Fibroblast of the aortic adventitia (primary cell): ENCODE data around the gene MYMX. TPM values are rescaled to one million over a fixed set of nuclear protein-coding genes. Genes with fewer than 3 reads are reported as not detected.
"Not testable (repeated sequence)": the region's sequence is repeated elsewhere in the genome, so short reads cannot be mapped to it uniquely, and the experiment has no call there.

Experiments used
- DNase-seq: peaks from one replicate; pipeline ENCODE4 v3.0.0-alpha.2; 2010; ENCODE audit warnings: low read depth
- H3K4me3 ChIP-seq: 2 replicates; pipeline ENCODE4 v1.5.1; 2011; ENCODE audit warnings: low read depth, mild to moderate bottlenecking, control low read depth, low read length, moderate library complexity
- total RNA-seq: library from RNA; depleted of rRNA; stranded (reverse); fragments of >200 nt; gene quantifications from 2 replicates; pipeline ENCODE4 v1.2.3, GENCODE V29; 2012; ENCODE audit warnings: low replicate concordance
- TF ChIP-seq, protein P1 (sequence below): IDR thresholded peaks from 2 replicates; pipeline ENCODE4 v1.5.1; 2011; ENCODE audit warnings: mild to moderate bottlenecking, low read length, control low read depth, inconsistent platforms; ENCODE audit not compliant: insufficient read depth

Gene MYMX
- total RNA-seq, 1 donor: not detected

DNA sequence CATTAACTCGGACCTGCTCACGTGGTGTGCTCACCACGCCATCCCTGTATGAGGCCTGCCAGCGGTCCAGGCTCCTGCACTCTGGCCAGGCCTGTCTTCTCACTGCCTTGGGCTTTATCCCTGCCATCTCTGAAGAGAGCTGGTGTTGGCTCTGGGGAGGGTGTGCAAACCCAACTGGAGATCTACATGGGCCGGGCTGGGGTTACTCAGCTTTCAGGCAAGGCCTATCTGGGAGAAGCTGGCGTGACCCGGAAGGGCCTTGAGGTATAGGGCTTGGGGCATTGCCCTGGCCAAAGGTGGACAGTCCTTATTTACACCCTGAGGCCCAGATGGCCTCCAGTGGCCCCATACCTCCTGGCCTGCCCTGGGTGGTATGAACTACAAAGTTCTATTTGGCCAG, 11.7 kb downstream of the MYMX start:
- TF ChIP-seq, protein P1, sequence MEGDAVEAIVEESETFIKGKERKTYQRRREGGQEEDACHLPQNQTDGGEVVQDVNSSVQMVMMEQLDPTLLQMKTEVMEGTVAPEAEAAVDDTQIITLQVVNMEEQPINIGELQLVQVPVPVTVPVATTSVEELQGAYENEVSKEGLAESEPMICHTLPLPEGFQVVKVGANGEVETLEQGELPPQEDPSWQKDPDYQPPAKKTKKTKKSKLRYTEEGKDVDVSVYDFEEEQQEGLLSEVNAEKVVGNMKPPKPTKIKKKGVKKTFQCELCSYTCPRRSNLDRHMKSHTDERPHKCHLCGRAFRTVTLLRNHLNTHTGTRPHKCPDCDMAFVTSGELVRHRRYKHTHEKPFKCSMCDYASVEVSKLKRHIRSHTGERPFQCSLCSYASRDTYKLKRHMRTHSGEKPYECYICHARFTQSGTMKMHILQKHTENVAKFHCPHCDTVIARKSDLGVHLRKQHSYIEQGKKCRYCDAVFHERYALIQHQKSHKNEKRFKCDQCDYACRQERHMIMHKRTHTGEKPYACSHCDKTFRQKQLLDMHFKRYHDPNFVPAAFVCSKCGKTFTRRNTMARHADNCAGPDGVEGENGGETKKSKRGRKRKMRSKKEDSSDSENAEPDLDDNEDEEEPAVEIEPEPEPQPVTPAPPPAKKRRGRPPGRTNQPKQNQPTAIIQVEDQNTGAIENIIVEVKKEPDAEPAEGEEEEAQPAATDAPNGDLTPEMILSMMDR: no peak
- DNase-seq: no peak
- no peak overlapping the region for H3K4me3 ChIP-seq

DNA sequence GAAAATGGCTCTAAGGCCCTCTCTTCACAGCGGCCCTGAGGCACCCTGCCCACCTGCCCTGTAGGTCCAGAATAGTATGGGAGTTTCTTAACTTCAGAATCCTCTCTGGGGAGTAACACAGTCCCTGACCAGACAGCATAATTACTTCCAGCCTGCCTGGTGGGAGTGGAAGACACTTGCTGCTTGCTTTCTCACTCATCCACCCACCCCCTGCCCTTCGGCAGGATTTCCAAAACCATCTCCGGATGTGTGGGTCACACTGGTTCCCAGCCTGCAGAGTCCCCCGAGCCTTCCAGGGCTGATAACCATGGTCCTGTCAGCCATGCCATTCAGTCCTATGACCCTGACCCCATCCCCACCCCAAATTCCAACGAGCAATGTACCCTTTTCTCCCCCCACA, 12.1 kb downstream of the MYMX start:
- no peak overlapping the region for H3K4me3 ChIP-seq
- TF ChIP-seq, protein P1: no peak
- DNase-seq: no peak

DNA sequence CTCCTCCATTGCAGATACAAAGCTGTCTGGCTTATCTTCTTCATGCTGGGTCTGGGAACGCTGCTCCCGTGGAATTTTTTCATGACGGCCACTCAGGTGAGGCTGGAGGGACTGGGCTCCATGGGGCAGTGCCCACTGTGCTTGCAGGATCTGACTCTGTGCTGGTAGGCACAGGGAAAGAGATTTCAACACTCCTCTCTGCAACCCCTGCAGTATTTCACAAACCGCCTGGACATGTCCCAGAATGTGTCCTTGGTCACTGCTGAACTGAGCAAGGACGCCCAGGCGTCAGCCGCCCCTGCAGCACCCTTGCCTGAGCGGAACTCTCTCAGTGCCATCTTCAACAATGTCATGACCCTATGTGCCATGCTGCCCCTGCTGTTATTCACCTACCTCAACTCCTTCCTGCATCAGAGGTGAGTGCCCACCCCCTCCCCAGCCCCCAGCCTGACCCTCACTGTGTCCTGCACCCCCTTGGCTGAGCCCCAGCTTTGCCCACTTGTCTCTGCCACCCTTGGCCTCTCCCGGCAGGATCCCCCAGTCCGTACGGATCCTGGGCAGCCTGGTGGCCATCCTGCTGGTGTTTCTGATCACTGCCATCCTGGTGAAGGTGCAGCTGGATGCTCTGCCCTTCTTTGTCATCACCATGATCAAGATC, 12.8 kb downstream of the MYMX start:
- TF ChIP-seq, protein P1: no peak
- no peak for DNase-seq
- H3K4me3 ChIP-seq: no peak overlapping the region

DNA sequence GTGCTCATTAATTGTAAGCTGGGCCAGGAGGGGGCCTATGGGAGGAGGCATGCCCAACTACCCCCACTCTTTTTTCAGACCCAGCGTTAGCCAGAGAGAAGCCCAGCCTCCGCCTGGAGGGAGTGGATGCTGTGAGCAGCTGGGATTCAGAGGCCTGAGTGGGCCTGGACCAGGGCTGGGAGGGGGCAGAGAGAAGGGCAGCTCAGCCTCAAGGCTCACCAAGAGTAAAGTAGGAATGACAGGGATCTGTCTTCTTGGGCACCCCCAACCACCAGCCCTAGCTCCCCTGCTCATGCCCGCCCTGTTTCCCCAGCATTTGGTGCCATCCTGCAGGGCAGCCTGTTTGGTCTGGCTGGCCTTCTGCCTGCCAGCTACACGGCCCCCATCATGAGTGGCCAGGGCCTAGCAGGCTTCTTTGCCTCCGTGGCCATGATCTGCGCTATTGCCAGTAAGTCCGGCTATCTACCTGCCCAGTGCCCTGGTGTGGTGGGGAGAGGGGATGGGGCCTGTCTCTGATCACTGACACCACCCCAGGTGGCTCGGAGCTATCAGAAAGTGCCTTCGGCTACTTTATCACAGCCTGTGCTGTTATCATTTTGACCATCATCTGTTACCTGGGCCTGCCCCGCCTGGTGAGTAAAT, 13.4 kb downstream of the MYMX start:
- H3K4me3 ChIP-seq: no peak overlapping the region
- DNase-seq: no peak
- TF ChIP-seq, protein P1: no peak

DNA sequence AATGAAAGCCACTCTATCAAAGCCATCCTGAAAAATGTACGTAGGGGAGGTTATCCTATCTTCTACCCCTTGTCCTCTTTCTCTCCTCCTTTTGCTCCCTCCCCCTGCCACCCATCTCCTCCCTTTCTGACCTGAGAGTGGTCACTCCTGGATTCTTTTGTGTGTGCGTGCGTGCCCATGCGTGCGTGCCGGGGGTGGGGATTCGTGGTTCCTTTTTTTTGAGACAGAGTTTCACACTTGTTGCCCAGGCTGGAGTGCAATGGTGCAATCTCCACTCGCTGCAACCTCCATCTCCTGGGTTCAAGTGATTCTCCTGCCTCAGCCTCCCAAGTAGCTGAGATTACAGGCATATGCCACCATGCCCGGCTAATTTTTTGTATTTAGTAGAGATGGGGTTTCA, 14.7 kb downstream of the MYMX start:
- not testable (repeated sequence) for H3K4me3 ChIP-seq, DNase-seq

DNA sequence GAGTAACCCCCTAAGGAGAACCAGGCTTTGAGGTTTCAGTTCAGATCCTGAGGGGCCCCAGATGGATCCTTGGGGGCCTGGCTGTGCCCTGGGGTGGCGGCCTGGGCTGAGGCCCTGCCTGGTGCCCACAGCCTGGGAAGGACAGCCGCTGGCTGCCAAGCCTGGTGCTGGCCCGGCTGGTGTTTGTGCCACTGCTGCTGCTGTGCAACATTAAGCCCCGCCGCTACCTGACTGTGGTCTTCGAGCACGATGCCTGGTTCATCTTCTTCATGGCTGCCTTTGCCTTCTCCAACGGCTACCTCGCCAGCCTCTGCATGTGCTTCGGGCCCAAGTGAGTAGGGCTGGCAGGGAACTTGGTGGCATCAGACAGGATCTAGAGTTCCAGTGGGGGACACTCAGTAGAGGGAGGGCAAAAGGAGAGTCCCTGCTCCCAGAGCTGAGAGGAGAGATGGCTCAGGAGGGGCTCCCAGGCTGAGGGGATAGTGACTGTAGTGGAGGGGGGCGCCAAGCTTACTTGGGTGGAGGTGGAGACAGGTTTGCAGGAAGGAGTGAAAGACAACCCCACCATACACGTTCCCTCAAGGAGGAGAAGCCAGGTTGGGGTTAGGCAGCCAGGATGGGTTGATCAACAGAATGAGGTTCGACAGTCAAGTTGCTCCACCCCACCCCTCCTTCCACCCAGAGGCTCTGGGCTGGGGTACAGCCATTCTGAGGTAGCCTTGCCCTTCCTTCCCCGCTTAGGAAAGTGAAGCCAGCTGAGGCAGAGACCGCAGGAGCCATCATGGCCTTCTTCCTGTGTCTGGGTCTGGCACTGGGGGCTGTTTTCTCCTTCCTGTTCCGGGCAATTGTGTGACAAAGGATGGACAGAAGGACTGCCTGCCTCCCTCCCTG, 16.2 kb downstream of the MYMX start:
- no peak overlapping the region for H3K4me3 ChIP-seq
- no peak for DNase-seq
- TF ChIP-seq, protein P1: no peak

DNA sequence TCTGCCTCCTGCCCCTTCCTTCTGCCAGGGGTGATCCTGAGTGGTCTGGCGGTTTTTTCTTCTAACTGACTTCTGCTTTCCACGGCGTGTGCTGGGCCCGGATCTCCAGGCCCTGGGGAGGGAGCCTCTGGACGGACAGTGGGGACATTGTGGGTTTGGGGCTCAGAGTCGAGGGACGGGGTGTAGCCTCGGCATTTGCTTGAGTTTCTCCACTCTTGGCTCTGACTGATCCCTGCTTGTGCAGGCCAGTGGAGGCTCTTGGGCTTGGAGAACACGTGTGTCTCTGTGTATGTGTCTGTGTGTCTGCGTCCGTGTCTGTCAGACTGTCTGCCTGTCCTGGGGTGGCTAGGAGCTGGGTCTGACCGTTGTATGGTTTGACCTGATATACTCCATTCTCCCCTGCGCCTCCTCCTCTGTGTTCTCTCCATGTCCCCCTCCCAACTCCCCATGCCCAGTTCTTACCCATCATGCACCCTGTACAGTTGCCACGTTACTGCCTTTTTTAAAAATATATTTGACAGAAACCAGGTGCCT, 16.9 kb downstream of the MYMX start:
- no peak overlapping the region for H3K4me3 ChIP-seq
- no peak for DNase-seq
- TF ChIP-seq, protein P1: no peak
